ENCODE measurements around the gene PRSS23.
"Not testable (repeated sequence)": the region's sequence is repeated elsewhere in the genome, so short reads cannot be mapped to it uniquely, and the experiment has no call there.

The PRSS23 gene

DNA sequence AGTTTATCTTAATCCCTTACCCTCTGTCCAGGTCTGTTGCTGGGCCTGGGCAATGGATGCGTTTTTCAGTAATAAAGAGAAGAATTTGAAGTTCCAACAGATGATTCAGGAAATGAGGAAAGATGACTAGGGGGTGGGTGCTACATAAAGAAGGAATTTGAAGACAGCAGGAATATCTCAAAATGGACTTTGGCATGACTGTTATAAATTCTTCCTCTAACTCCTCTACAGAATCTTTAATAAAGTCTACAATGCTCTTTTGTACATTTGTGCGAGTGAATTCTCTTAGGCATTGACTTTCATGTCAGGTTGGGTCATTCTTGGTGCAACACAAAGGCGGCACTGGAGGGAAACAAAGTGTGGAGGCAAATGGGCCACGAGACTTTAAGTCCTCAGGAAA, 35.1 kb upstream of the PRSS23 start:
- no peak overlapping the region for H3K4me3 ChIP-seq (ENCODE audit: control insufficient read depth, low read depth, low read length)
- no peak for DNase-seq (ENCODE audit: low read depth)
- TF ChIP-seq, protein P1, sequence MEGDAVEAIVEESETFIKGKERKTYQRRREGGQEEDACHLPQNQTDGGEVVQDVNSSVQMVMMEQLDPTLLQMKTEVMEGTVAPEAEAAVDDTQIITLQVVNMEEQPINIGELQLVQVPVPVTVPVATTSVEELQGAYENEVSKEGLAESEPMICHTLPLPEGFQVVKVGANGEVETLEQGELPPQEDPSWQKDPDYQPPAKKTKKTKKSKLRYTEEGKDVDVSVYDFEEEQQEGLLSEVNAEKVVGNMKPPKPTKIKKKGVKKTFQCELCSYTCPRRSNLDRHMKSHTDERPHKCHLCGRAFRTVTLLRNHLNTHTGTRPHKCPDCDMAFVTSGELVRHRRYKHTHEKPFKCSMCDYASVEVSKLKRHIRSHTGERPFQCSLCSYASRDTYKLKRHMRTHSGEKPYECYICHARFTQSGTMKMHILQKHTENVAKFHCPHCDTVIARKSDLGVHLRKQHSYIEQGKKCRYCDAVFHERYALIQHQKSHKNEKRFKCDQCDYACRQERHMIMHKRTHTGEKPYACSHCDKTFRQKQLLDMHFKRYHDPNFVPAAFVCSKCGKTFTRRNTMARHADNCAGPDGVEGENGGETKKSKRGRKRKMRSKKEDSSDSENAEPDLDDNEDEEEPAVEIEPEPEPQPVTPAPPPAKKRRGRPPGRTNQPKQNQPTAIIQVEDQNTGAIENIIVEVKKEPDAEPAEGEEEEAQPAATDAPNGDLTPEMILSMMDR (conservative IDR thresholded peaks at IDR 0.05; ENCODE audit: control insufficient read depth, insufficient read depth, low read depth, low read length) = no peak

DNA sequence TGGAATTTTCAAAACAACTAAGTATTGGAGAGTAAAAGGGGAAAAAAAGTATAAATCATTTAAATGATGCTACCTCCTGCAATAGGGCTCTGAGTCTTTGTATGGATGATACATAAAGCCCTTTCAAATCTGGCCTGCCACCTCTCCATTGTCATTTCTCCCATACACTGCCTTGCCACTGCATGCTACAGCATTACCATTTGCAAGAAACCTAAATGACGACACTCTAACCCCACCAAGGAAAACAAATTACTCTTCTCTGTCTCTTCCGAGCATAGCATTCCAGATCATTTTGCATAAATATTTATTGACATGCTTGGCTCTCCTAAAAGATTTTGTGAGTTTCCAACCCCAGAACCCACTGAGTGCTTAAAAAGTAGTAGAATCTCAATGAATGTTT, 34.5 kb upstream of the PRSS23 start:
- TF ChIP-seq, protein P1 (conservative IDR thresholded peaks at IDR 0.05; ENCODE audit: control insufficient read depth, insufficient read depth, low read depth, low read length) = no peak
- no peak overlapping the region for H3K4me3 ChIP-seq (ENCODE audit: control insufficient read depth, low read depth, low read length)
- no peak for DNase-seq (ENCODE audit: low read depth)

DNA sequence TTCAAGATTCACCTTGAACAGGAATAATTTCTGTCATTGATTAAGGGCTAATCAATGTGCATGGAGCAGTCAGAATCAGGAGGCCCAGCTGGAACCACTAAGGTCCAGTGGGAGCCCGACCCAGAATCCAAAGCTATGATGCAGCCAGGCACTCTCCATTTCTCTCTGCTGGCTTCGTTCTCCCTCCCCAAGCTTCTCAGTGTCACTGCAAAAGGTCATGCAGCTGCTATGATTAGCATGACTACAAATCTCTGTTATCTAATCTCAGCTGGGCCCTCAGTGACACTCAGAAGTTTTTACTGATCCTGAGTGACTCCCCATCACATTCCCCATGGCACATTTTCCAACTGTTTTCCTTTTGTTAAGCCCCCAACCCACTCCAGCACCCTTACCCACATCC, 31.1 kb upstream of the PRSS23 start:
- TF ChIP-seq, protein P1 (conservative IDR thresholded peaks at IDR 0.05; ENCODE audit: control insufficient read depth, insufficient read depth, low read depth, low read length) = no peak
- no peak for DNase-seq (ENCODE audit: low read depth)
- H3K4me3 ChIP-seq (ENCODE audit: control insufficient read depth, low read depth, low read length) = no peak overlapping the region

- not testable (repeated sequence) for H3K4me3 ChIP-seq (ENCODE audit: control insufficient read depth, low read depth, low read length); DNase-seq (ENCODE audit: low read depth)
Observed at GRCh38 chr11:86770473-86771027, 29.8 kb upstream of the PRSS23 start.

DNA sequence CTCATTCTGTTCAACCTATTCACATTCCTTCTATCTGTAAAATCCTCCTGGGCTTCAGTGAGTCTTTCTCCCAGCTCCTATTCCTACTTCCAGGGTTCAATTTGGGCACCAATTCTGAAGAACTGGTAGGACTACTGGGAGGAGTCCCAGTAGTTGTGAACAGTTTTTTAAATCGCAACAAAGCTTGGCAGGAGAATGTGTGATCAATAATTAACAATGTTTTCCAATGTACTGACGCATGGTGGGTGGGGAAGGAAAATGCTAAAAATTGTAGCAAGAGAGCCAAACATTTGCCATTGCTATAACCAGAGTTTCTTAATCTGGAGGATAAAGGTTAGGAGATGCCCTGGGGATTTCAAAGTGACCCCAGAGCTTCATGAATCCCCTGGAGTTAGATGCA, 27.3 kb upstream of the PRSS23 start:
- TF ChIP-seq, protein P1 (conservative IDR thresholded peaks at IDR 0.05; ENCODE audit: control insufficient read depth, insufficient read depth, low read depth, low read length) = no peak
- H3K4me3 ChIP-seq (ENCODE audit: control insufficient read depth, low read depth, low read length) = no peak overlapping the region

DNA sequence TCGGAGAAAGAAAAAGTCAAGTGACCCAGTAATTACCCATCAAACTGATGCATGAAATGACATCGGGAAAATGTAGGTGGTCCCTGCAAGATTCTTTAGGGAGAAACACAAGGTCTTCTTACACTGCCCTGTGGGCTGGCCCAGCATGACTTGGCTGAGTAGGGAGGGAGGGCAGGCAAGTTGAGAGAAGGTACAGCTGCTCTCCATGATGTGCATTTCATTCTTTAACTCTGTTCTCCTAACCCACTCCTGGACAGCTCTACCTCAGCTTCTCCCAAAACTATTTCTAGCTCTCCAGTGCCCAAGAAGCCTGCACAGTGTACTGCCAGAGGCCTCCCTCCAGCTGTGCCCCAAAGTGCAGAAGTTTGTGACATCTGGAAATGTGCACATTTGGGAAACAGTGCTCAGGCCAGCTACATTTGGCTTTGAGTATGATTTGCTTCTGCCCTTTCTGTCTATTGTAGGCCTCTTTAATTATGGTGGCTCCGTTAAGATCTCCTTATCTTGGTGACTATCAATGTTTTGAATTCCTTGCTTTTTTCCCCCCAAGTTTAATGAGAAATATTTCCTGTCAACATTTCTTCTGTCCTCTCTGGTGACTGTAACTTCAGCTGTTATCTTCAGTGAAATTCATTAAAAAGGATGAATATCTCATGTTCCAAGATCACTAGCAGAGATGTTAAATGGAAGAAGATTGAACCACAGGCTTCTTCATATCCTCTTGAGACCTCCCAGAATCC, 26.7 kb upstream of the PRSS23 start:
- TF ChIP-seq, protein P1 (conservative IDR thresholded peaks at IDR 0.05; ENCODE audit: control insufficient read depth, insufficient read depth, low read depth, low read length) = no peak
- no peak overlapping the region for H3K4me3 ChIP-seq (ENCODE audit: control insufficient read depth, low read depth, low read length)
- DNase-seq (ENCODE audit: low read depth) = no peak

More for the DNA sequence above, 27.3 kb upstream of the PRSS23 start:
- DNase-seq (ENCODE audit: low read depth) = no peak

DNA sequence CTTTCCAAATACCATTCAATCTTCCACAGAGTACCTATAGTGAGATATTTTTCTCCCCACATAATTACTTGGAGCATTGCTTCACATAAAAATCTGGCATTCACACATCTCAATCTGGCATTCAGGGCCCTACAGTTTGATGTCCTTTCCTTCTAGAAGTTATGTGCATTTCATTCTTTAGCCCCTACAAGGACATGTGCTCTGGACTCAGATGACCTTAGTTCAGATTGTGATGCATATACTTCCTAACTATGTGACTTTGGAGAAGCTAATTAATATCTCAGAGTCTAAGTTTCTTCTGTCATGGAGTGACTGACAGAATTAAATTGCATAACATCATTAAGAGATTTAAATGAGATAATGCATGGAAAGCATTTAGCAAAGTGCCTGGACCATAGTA, 25.9 kb upstream of the PRSS23 start:
- TF ChIP-seq, protein P1 (conservative IDR thresholded peaks at IDR 0.05; ENCODE audit: control insufficient read depth, insufficient read depth, low read depth, low read length) = no peak
- DNase-seq (ENCODE audit: low read depth) = no peak
- no peak overlapping the region for H3K4me3 ChIP-seq (ENCODE audit: control insufficient read depth, low read depth, low read length)

Measured in fibroblast of mammary gland (primary cell).